H1 (cell line): Measurements from ENCODE around the gene CST5. TPM values are rescaled to one million over a fixed set of nuclear protein-coding genes. Genes with fewer than 3 reads are reported as not detected.

ENCODE experiments used
- CTCF ChIA-PET: fragments of 300-600 bp; sonication (Branson Sonifier 250); formaldehyde crosslinking; loops from one replicate; lab custom pipeline; 2021; ENCODE audit not compliant: partially characterized antibody; lab: Charles Lee
- POLR2A ChIA-PET: fragments of 300-600 bp; sonication (Branson Sonifier 250); formaldehyde crosslinking; loops from one replicate; lab custom pipeline; 2021; ENCODE audit warnings: inconsistent platforms; ENCODE audit not compliant: partially characterized antibody; lab: Charles Lee
- DNase-seq, 2 experiments: peaks; one replicate each; pipeline versions ENCODE4 v3.0.0 to v3.0.0-alpha.2; 2010 to 2022; ENCODE audit warnings: low spot score in 2 of 2, low read depth in 1 of 2, mixed read lengths in 1 of 2
- FAIRE-seq: peaks from 2 replicates; lab custom pipeline; 2011; peaks lifted over from hg19 to GRCh38; lab: Jason Lieb, UNC
- H2AFZ ChIP-seq: 2 replicates; pipeline ENCODE4 v1.8.1; 2012; ENCODE audit warnings: low read length, inconsistent platforms
- H2AK5ac ChIP-seq: 2 replicates; pipeline ENCODE4 v1.6.1; 2013; ENCODE audit warnings: low read depth, low read length
- H2BK120ac ChIP-seq: replicated peaks from 2 replicates; pipeline ENCODE3; 2013; ENCODE audit warnings: low read depth, low read length, inconsistent platforms
- H2BK12ac ChIP-seq: 2 replicates; pipeline ENCODE4 v1.6.1; 2013; ENCODE audit warnings: low read depth, low read length
- H2BK15ac ChIP-seq: 2 replicates; pipeline ENCODE4 v1.6.1; 2013; ENCODE audit warnings: low read length
- H2BK20ac ChIP-seq: 2 replicates; pipeline ENCODE4 v1.6.1; 2013; ENCODE audit warnings: low read length
- H2BK5ac ChIP-seq: 2 replicates; pipeline ENCODE4 v1.6.1; 2013; ENCODE audit warnings: low read depth, low read length
- H3K14ac ChIP-seq: 2 replicates; pipeline ENCODE4 v1.6.1; 2013; ENCODE audit warnings: inconsistent platforms; ENCODE audit not compliant: insufficient read length
- H3K18ac ChIP-seq: 2 replicates; pipeline ENCODE4 v1.6.1; 2013; ENCODE audit warnings: low read length; ENCODE audit errors: extremely low read depth
- H3K23ac ChIP-seq: 2 replicates; pipeline ENCODE4 v1.6.1; 2013; ENCODE audit warnings: inconsistent platforms; ENCODE audit not compliant: insufficient read length
- H3K23me2 ChIP-seq: 2 replicates; pipeline ENCODE4 v1.6.1; 2013; ENCODE audit warnings: low read depth, low read length
- H3K27ac ChIP-seq: 2 replicates; pipeline ENCODE4 v1.6.1; 2011; ENCODE audit warnings: low read depth, low read length, inconsistent platforms
- H3K27me3 ChIP-seq, 4 experiments: replicated peaks in 1 of 4; 1 replicate in 1 of 4; 2 replicates in 3 of 4; pipeline versions ENCODE4 v1.6.1 to v1.8.1; 2011 to 2013; ENCODE audit warnings: low read length in 3 of 4, mild to moderate bottlenecking in 3 of 4, inconsistent platforms in 2 of 4, mixed read lengths in 2 of 4, moderate library complexity in 1 of 4; ENCODE audit not compliant: control insufficient read depth in 3 of 4, insufficient read depth in 3 of 4; ENCODE audit errors: extremely low read depth in 1 of 4
- H3K36me3 ChIP-seq, 4 experiments: 2 replicates each; pipeline versions ENCODE4 v1.6.1 to v1.8.1; 2011 to 2013; ENCODE audit warnings: mild to moderate bottlenecking in 4 of 4, low read length in 3 of 4, moderate library complexity in 2 of 4, control low read depth in 1 of 4, inconsistent platforms in 1 of 4; ENCODE audit not compliant: insufficient read depth in 4 of 4, control insufficient read depth in 2 of 4
- H3K4ac ChIP-seq: replicated peaks from 2 replicates; pipeline ENCODE3; 2013; ENCODE audit warnings: low read length, low read depth, mixed read lengths, inconsistent platforms; ENCODE audit not compliant: insufficient read length
- H3K4me1 ChIP-seq, 4 experiments: replicated peaks in 1 of 4; 1 replicate in 1 of 4; 2 replicates in 3 of 4; pipeline versions ENCODE4 v1.6.1 to v1.8.1; 2011 to 2013; ENCODE audit warnings: low read length in 3 of 4, inconsistent platforms in 2 of 4, mixed read lengths in 1 of 4; ENCODE audit not compliant: insufficient read depth in 4 of 4, control insufficient read depth in 3 of 4
- H3K4me2 ChIP-seq, 2 experiments: 2 replicates each; pipeline versions ENCODE4 v1.6.1 to v1.8.1; 2011 to 2013; ENCODE audit warnings: low read depth in 2 of 2, low read length in 2 of 2, control low read depth in 1 of 2, inconsistent platforms in 1 of 2, mild to moderate bottlenecking in 1 of 2; ENCODE audit not compliant: insufficient read depth in 1 of 2
- H3K4me3 ChIP-seq, 4 experiments: fragments of 200-600, 300-600 bp in 1 of 4; sonication (generic), shearing (Covaris generic), sonication (Bioruptor Twin) in 1 of 4; 2 replicates each; pipeline versions ENCODE4 v1.5.1 to v1.8.1; 2011 to 2016; ENCODE audit warnings: low read length in 4 of 4, low read depth in 3 of 4, control low read depth in 2 of 4, inconsistent platforms in 2 of 4, mild to moderate bottlenecking in 2 of 4, mixed read lengths in 1 of 4, moderate library complexity in 1 of 4; ENCODE audit not compliant: insufficient read depth in 2 of 4; ENCODE audit errors: extremely low read depth in 1 of 4
- H3K56ac ChIP-seq: replicated peaks from 2 replicates; pipeline ENCODE3; 2013; ENCODE audit warnings: low read depth, mild to moderate bottlenecking, mixed read lengths, low read length, inconsistent platforms; ENCODE audit not compliant: insufficient read length
- H3K79me1 ChIP-seq: 2 replicates; pipeline ENCODE4 v1.6.1; 2013; ENCODE audit warnings: low read depth, low read length, control low read depth
- H3K79me2 ChIP-seq, 2 experiments: 2 replicates each; pipeline versions ENCODE4 v1.6.1 to v1.8.1; 2012 to 2013; ENCODE audit warnings: low read length in 2 of 2, mild to moderate bottlenecking in 2 of 2, inconsistent platforms in 1 of 2; ENCODE audit not compliant: insufficient read depth in 2 of 2, control insufficient read depth in 1 of 2
- H3K9ac ChIP-seq, 4 experiments: replicated peaks in 1 of 4; 1 replicate in 1 of 4; 2 replicates in 3 of 4; pipeline versions ENCODE4 v1.6.1 to v1.8.1; 2011 to 2013; ENCODE audit warnings: low read depth in 3 of 4, low read length in 3 of 4, control low read depth in 2 of 4, mild to moderate bottlenecking in 2 of 4, moderate library complexity in 2 of 4, inconsistent platforms in 1 of 4; ENCODE audit errors: extremely low read depth in 1 of 4
- H3K9me3 ChIP-seq, 2 experiments: 2 replicates each; pipeline versions ENCODE4 v1.6.1 to v1.8.1; 2012 to 2013; ENCODE audit warnings: mild to moderate bottlenecking in 2 of 2, moderate library complexity in 2 of 2, control low read depth in 1 of 2, inconsistent platforms in 1 of 2, low read depth in 1 of 2, low read length in 1 of 2, mixed read lengths in 1 of 2; ENCODE audit not compliant: insufficient read depth in 2 of 2
- H4K20me1 ChIP-seq, 2 experiments: replicated peaks in 1 of 2; 2 replicates each; pipeline versions ENCODE3 to v1.8.1; 2011 to 2013; ENCODE audit warnings: inconsistent platforms in 2 of 2, low read length in 2 of 2, mild to moderate bottlenecking in 1 of 2; ENCODE audit not compliant: insufficient read depth in 2 of 2, control insufficient read depth in 1 of 2
- H4K5ac ChIP-seq: 2 replicates; pipeline ENCODE4 v1.6.1; 2013; ENCODE audit warnings: low read length, low read depth, mixed read lengths, inconsistent platforms; ENCODE audit not compliant: insufficient read length
- H4K8ac ChIP-seq: 2 replicates; pipeline ENCODE4 v1.8.0; 2013; ENCODE audit warnings: mild to moderate bottlenecking, moderate library complexity, low read length, inconsistent platforms; ENCODE audit not compliant: insufficient read depth; ENCODE audit errors: extremely low read depth
- H4K91ac ChIP-seq: replicated peaks from 2 replicates; pipeline ENCODE3; 2013; ENCODE audit warnings: low read length, mixed read lengths, inconsistent platforms; ENCODE audit not compliant: insufficient read length
- ATF2 ChIP-seq: IDR thresholded peaks from 2 replicates; pipeline ENCODE4 v1.6.1; 2012; ENCODE audit warnings: low read length, inconsistent platforms
- CBX8 ChIP-seq: fragments of 300-800, 300-1000 bp; sonication (generic); IDR thresholded peaks from 2 replicates; pipeline ENCODE4 v1.7.1; 2016; ENCODE audit warnings: low read depth, low read length, borderline replicate concordance
- CTBP2 ChIP-seq: IDR thresholded peaks from 2 replicates; pipeline ENCODE4 v1.7.0; 2011; ENCODE audit warnings: borderline replicate concordance, mild to moderate bottlenecking, moderate library complexity, mixed read lengths, low read length; ENCODE audit not compliant: insufficient read depth, insufficient read length
- EP300 ChIP-seq, 2 experiments: IDR thresholded peaks; 1 replicate in 1 of 2; 2 replicates in 1 of 2; pipeline ENCODE4 v1.6.1; 2011 to 2012; ENCODE audit warnings: low read depth in 2 of 2, low read length in 2 of 2, mild to moderate bottlenecking in 2 of 2, borderline replicate concordance in 1 of 2, inconsistent platforms in 1 of 2, moderate library complexity in 1 of 2
- HDAC6 ChIP-seq: IDR thresholded peaks from one replicate; pipeline ENCODE4 v1.7.1; 2012; ENCODE audit warnings: low read depth, mild to moderate bottlenecking, inconsistent platforms, low read length, moderate library complexity
- MAX ChIP-seq: IDR thresholded peaks from 2 replicates; pipeline ENCODE4 v1.6.1; 2012; ENCODE audit warnings: inconsistent platforms
- POLR2A ChIP-seq, 2 experiments: IDR thresholded peaks; 1 replicate in 1 of 2; 2 replicates in 1 of 2; pipeline ENCODE4 v1.6.1; 2011; ENCODE audit warnings: low read depth in 2 of 2, low read length in 2 of 2, mild to moderate bottlenecking in 2 of 2; ENCODE audit errors: control extremely low read depth in 1 of 2
- SIN3A ChIP-seq, 2 experiments: IDR thresholded peaks in 1 of 2; conservative IDR thresholded peaks in 1 of 2; 2 replicates each; pipeline ENCODE4 v1.6.1; 2011 to 2012; ENCODE audit warnings: low read length in 2 of 2, improper control_type of control experiment in 1 of 2, low read depth in 1 of 2, mild to moderate bottlenecking in 1 of 2
- TCF12 ChIP-seq: IDR thresholded peaks from 2 replicates; pipeline ENCODE4 v1.6.1; 2011; ENCODE audit warnings: low read depth, mild to moderate bottlenecking, low read length
- USF2 ChIP-seq: IDR thresholded peaks from 2 replicates; pipeline ENCODE4 v1.6.1; 2011; ENCODE audit warnings: low read length, improper control_type of control experiment
- YY1 ChIP-seq: IDR thresholded peaks from 2 replicates; pipeline ENCODE4 v1.6.1; 2011; ENCODE audit warnings: low read depth, mild to moderate bottlenecking, low read length
- WGBS, 2 experiments: shearing (Covaris generic) in 1 of 2; methylation state at CpG; one replicate each; pipeline versions ENCODE4 v1.1.6 to v1.1.7; 2013 to 2015; ENCODE audit warnings: low lambda C conversion rate in 2 of 2, mixed read lengths in 2 of 2, inconsistent platforms in 1 of 2, low coverage in 1 of 2, missing lambda C conversion rate in 1 of 2; ENCODE audit not compliant: insufficient replicate concordance in 2 of 2, insufficient coverage in 1 of 2, insufficient read length in 1 of 2; ENCODE audit errors: extremely low coverage in 1 of 2, missing lambda C conversion rate in 1 of 2; 5-methylcytosine and 5-hydroxymethylcytosine counted together
- polyA plus RNA-seq, 7 experiments: library from polyadenylated mRNA; depleted of rRNA in 3 of 7; stranded (reverse) in 5 of 7; unstranded in 2 of 7; fragments of >200 nt in 5 of 7; fragments of 200-250 nt in 2 of 7; gene quantifications; 1 replicate in 5 of 7; 2 replicates in 1 of 7; 4 replicates in 1 of 7; pipeline versions ENCODE4 v1.2.1 to v1.2.3, GENCODE V29; 2011 to 2013; ENCODE audit warnings: missing spikeins in 2 of 7, mixed read lengths in 2 of 7
- total RNA-seq: library from RNA; stranded (reverse); fragmentation: NEBNext Ultra II Directional; extraction: Animal tissue kit (Norgen Biotek cat#: 25700); gene quantifications from 2 replicates; pipeline ENCODE4 v1.2.1, GENCODE V29; 2021

The CST5 gene
- total and polyA plus RNA-seq, 2 of the 8 experiments (the other 6 are each of a cell fraction or from before 2014, with no cell fraction given): not detected

- POLR2A ChIA-PET: no interaction called here
- H3K18ac ChIP-seq: no peak overlapping the region
- no peak overlapping the region for H3K9ac ChIP-seq
- H4K5ac ChIP-seq: no peak overlapping the region
- no peak overlapping the region for H3K27ac ChIP-seq
- DNase-seq (no peak), FAIRE-seq (no peak)
- no peak overlapping the region for H2BK20ac ChIP-seq
- H4K91ac ChIP-seq: no peak overlapping the region
- H3K9me3 ChIP-seq: peaks cover 6 to 7% of the 10 kb centered on the region in 2 experiments; a peak in 1 of 4 replicates
- CTCF ChIA-PET: interaction anchor here (2.1 kb wide), 1 partner anchor 11 kb away, joined by 7 read pairs; no protein-coding TSS in a partner anchor
- H2BK15ac ChIP-seq: no peak overlapping the region
- H2BK120ac ChIP-seq: no peak overlapping the region
- H4K8ac ChIP-seq: no peak overlapping the region
- no peaks in the 10 kb centered on the region for H3K79me2 ChIP-seq
- no peak overlapping the region for H2BK5ac ChIP-seq
- H3K4ac ChIP-seq: no peak overlapping the region
- no peak overlapping the region for H2AK5ac ChIP-seq
- H3K4me1 ChIP-seq: no peaks in the 10 kb centered on the region
- H3K23ac ChIP-seq: no peak overlapping the region
- no peaks in the 10 kb centered on the region for H3K79me1 ChIP-seq
- no peak overlapping the region for H3K4me2 ChIP-seq
- no peaks in the 10 kb centered on the region for H3K36me3 ChIP-seq
- no peaks in the 10 kb centered on the region for H3K27me3 ChIP-seq
- H2BK12ac ChIP-seq: no peak overlapping the region
- no peaks in the 10 kb centered on the region for H3K23me2 ChIP-seq
- no peaks in the 10 kb centered on the region for H4K20me1 ChIP-seq
- WGBS, 2 experiments: 84% methylated on average over 4 of the region's 4 CpGs; no CpG with 5 or more reads in 1 of the 2 experiments
- no peak overlapping the region for H3K4me3 ChIP-seq
- no peak overlapping the region for H2AFZ ChIP-seq
- H3K56ac ChIP-seq: no peak overlapping the region
- H3K14ac ChIP-seq: no peak overlapping the region
- TF ChIP-seq TCF12 (no peak), YY1 (no peak), ATF2 (no peak), MAX (no peak), CTBP2 (no peak), CBX8 (no peak), SIN3A (conservative IDR thresholded peaks at IDR 0.05 in 1 of 2, IDR thresholded peaks at IDR 0.05 in 1 of 2; ENCODE audit: low read depth in 1 of 2, low read length in 2 of 2) (no peak), EP300 (IDR thresholded peaks at IDR 0.05; ENCODE audit: borderline replicate concordance in 1 of 2, low read depth in 2 of 2, low read length in 2 of 2) (no peak), USF2 (no peak), HDAC6 (no peak), POLR2A (IDR thresholded peaks at IDR 0.05; ENCODE audit: control extremely low read depth in 1 of 2, low read depth in 2 of 2, low read length in 2 of 2) (no peak)
These were observed 43.8 kb downstream of the CST5 start for GRCh38 chr20:23835716-23836115.
